ENCODE measurements around the gene GPC6.

The GPC6 gene

GRCh38 chr13:93304134-93304533 lies 77.5 kb downstream of the GPC6 start:
- Histone ChIP-seq H3K27me3 (ENCODE audit: insufficient read depth, poor library complexity, severe bottlenecking) (no peaks in the 10 kb centered on the region), H3K27ac (ENCODE audit: poor library complexity, severe bottlenecking) (no peak overlapping the region), H3K36me3 (ENCODE audit: low read depth) (no peaks in the 10 kb centered on the region), H3K4me1 (ENCODE audit: insufficient read depth, poor library complexity, severe bottlenecking) (peaks cover 9% of the 10 kb centered on the region), H3K4me3 (ENCODE audit: severe bottlenecking) (no peak overlapping the region), H3K9me3 (ENCODE audit: severe bottlenecking) (peaks cover 4% of the 10 kb centered on the region)
- DNase-seq (ENCODE audit: low spot score) (no peak), ATAC-seq (ENCODE audit: low read depth) (no peak)
- TF ChIP-seq CTCF (IDR thresholded peaks at IDR 0.05; ENCODE audit: poor library complexity, severe bottlenecking) = no peak

- no peak overlapping the region for H3K27ac ChIP-seq (ENCODE audit: poor library complexity, severe bottlenecking)
- DNase-seq (ENCODE audit: low spot score) (no peak), ATAC-seq (ENCODE audit: low read depth) (no peak)
- no peak overlapping the region for H3K4me3 ChIP-seq (ENCODE audit: severe bottlenecking)
- H3K4me1 ChIP-seq (ENCODE audit: insufficient read depth, poor library complexity, severe bottlenecking) = peaks cover 9% of the 10 kb centered on the region
- no peaks in the 10 kb centered on the region for H3K36me3 ChIP-seq (ENCODE audit: low read depth)
- H3K9me3 ChIP-seq (ENCODE audit: severe bottlenecking) = peaks cover 4% of the 10 kb centered on the region
- no peak for TF ChIP-seq CTCF (IDR thresholded peaks at IDR 0.05; ENCODE audit: poor library complexity, severe bottlenecking)
- H3K27me3 ChIP-seq (ENCODE audit: insufficient read depth, poor library complexity, severe bottlenecking) = no peaks in the 10 kb centered on the region
Observed at GRCh38 chr13:93304868-93305613, 78.4 kb downstream of the GPC6 start.

- H3K4me1 ChIP-seq (ENCODE audit: insufficient read depth, poor library complexity, severe bottlenecking) = peaks cover 9% of the 10 kb centered on the region
- H3K4me3 ChIP-seq (ENCODE audit: severe bottlenecking) = no peak overlapping the region
- no peak overlapping the region for H3K27ac ChIP-seq (ENCODE audit: poor library complexity, severe bottlenecking)
- DNase-seq (ENCODE audit: low spot score) (no peak), ATAC-seq (ENCODE audit: low read depth) (peak; percentile 60; the same call in 1 of the 3 replicates)
- no peaks in the 10 kb centered on the region for H3K36me3 ChIP-seq (ENCODE audit: low read depth)
- H3K27me3 ChIP-seq (ENCODE audit: insufficient read depth, poor library complexity, severe bottlenecking) = no peaks in the 10 kb centered on the region
- peaks cover 4% of the 10 kb centered on the region for H3K9me3 ChIP-seq (ENCODE audit: severe bottlenecking)
- no peak for TF ChIP-seq CTCF (IDR thresholded peaks at IDR 0.05; ENCODE audit: poor library complexity, severe bottlenecking)
Observed at GRCh38 chr13:93305886-93306285, 79.3 kb downstream of the GPC6 start.

- ATAC-seq (ENCODE audit: low read depth) = no peak
- H3K27me3 ChIP-seq (ENCODE audit: insufficient read depth, poor library complexity, severe bottlenecking) = no peaks in the 10 kb centered on the region
- DNase-seq (ENCODE audit: low spot score) = no peak
- H3K36me3 ChIP-seq (ENCODE audit: low read depth) = no peaks in the 10 kb centered on the region
- peaks cover 2% of the 10 kb centered on the region for H3K9me3 ChIP-seq (ENCODE audit: severe bottlenecking)
- TF ChIP-seq CTCF (IDR thresholded peaks at IDR 0.05; ENCODE audit: poor library complexity, severe bottlenecking) = no peak
- peaks cover 9% of the 10 kb centered on the region for H3K4me1 ChIP-seq (ENCODE audit: insufficient read depth, poor library complexity, severe bottlenecking)
- no peak overlapping the region for H3K27ac ChIP-seq (ENCODE audit: poor library complexity, severe bottlenecking)
- H3K4me3 ChIP-seq (ENCODE audit: severe bottlenecking) = no peak overlapping the region
Observed at GRCh38 chr13:93307136-93307535, 80.5 kb downstream of the GPC6 start.

GRCh38 chr13:93307651-93308050 lies 81.0 kb downstream of the GPC6 start:
- no peak for DNase-seq (ENCODE audit: low spot score)
- no peak for ATAC-seq (ENCODE audit: low read depth)
- Histone ChIP-seq H3K27ac (ENCODE audit: poor library complexity, severe bottlenecking) (no peak overlapping the region), H3K27me3 (ENCODE audit: insufficient read depth, poor library complexity, severe bottlenecking) (no peaks in the 10 kb centered on the region), H3K9me3 (ENCODE audit: severe bottlenecking) (no peaks in the 10 kb centered on the region), H3K4me1 (ENCODE audit: insufficient read depth, poor library complexity, severe bottlenecking) (peaks cover 9% of the 10 kb centered on the region), H3K36me3 (ENCODE audit: low read depth) (no peaks in the 10 kb centered on the region), H3K4me3 (ENCODE audit: severe bottlenecking) (no peak overlapping the region)
- no peak for TF ChIP-seq CTCF (IDR thresholded peaks at IDR 0.05; ENCODE audit: poor library complexity, severe bottlenecking)
